Measurements from ENCODE around the gene WDR45.

- TF ChIP-seq CTCF (IDR thresholded peaks at IDR 0.05) = peak in 2 of 3 experiments; percentile 22 to 33
- TF ChIP-seq POLR2A (IDR thresholded peaks at IDR 0.05) = no peak
These were observed 27.2 kb upstream of the WDR45 start for GRCh38 chrX:49106930-49107329.
